ENCODE data around the gene CIZ1.

CIZ1 gene

DNA sequence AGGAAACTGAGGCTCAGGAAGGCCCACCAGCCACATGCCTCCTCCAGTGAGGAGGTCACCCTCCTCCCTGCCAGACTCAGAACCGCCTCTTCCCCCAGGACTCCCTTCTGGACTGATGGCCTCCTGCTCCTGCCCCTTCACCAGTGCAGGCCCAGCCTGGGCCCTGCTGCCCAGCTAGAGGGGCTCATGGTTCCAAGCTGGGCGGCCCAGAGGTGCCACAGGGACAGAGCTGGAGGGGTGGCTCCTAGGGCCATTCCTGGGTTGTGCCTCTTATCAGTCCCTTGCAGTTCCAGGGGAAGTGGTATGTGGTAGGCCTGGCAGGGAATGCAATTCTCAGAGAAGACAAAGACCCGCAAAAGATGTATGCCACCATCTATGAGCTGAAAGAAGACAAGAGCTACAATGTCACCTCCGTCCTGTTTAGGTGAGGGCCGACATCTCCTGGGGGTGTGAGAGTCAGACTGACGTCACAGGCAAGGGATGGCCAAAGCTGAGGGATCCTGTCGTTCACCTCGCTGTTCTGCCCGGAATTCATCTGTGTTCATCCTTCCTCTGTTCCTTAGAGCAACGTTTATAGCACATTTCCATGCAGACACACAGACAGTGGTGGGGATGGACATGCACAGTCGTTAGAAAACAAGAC is 41.3 kb downstream of the CIZ1 start:
- H3K4me3 ChIP-seq (ENCODE audit: low read depth, low read length) = no peak overlapping the region
- no peaks in the 10 kb centered on the region for H3K36me3 ChIP-seq (ENCODE audit: control insufficient read depth, insufficient read depth, low read length)
- H3K9me3 ChIP-seq (ENCODE audit: control insufficient read depth, insufficient read depth, low read depth, low read length) = no peaks in the 10 kb centered on the region
- H3K4me1 ChIP-seq (ENCODE audit: control insufficient read depth, insufficient read depth, low read length) = peaks cover 5% of the 10 kb centered on the region
- no peaks in the 10 kb centered on the region for H3K27me3 ChIP-seq (ENCODE audit: control insufficient read depth, insufficient read depth, low read length)
- no peak overlapping the region for H3K27ac ChIP-seq (ENCODE audit: low read depth, low read length)
- H3K9ac ChIP-seq (ENCODE audit: low read length) = no peak overlapping the region

DNA sequence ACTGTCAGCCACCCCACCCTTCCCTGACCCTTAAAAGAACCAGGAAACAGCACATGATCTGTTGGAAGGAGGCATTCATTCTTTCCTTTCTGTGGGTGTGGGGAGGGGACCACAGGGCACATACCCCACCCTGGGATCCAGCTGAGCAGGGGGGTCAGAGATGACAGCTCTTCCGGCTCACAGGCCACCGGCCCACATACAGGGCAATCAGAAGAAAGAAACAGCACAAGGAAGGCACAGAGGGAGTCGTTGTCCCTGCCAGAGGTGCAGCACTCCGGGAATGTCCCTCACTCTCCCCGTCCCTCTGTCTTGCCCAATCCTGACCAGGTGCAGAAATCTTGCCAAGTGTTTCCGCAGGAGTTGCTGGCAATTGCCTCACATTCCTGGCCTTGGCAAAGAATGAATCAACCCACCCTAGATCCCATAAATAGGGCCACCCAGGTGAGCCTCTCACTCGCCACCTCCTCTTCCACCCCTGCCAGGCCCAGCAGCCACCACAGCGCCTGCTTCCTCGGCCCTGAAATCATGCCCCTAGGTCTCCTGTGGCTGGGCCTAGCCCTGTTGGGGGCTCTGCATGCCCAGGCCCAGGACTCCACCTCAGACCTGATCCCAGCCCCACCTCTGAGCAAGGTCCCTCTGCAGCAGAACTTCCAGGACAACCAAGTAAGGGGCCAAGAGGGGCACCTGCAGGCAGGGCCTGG is 42.2 kb downstream of the CIZ1 start, which contains the start of gene LCN2:
LCN2 (plus strand) TSS at position 453 of the 701 bp plus-strand sequence; CDS start at position 526, 73 bp downstream.
- Histone ChIP-seq H3K4me1 (ENCODE audit: control insufficient read depth, insufficient read depth, low read length) (peaks cover 3% of the 10 kb centered on the region; the same call in 1 of the 2 replicates), H3K4me3 (ENCODE audit: low read depth, low read length) (no peak within 1 kb of the TSS), H3K36me3 (ENCODE audit: control insufficient read depth, insufficient read depth, low read length) (no peaks in the 10 kb centered on the region), H3K27ac (ENCODE audit: low read depth, low read length) (no peak within 1 kb of the TSS), H3K27me3 (ENCODE audit: control insufficient read depth, insufficient read depth, low read length) (no peaks in the 10 kb centered on the region), H3K9me3 (ENCODE audit: control insufficient read depth, insufficient read depth, low read depth, low read length) (no peaks in the 10 kb centered on the region), H3K9ac (ENCODE audit: low read length) (no peak within 1 kb of the TSS)

DNA sequence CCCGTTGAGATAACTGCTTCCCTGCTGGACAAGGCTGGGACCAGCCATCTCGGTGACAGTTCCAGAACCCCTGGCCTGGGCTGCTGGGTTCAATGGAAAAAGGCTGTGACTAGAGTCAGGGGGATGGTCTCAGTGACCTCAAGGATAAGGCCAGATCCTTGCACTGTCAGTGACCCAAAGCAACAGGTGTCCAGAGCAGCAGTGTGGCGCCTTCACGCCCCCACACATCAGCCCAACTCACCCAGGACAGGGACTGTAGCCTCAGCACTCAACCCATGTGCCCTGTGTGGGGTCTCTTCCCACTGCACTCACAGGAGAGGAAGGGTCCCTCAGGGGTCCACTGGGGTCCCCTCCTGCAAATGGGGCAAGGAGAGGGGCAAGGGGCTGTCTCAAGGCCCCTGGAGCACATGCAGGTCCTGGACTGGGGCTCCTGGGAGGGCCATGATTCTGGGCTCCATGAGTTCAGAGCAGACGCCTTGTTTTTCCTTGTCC is 42.8 kb downstream of the CIZ1 start:
- H3K4me3 ChIP-seq (ENCODE audit: low read depth, low read length) = no peak overlapping the region
- no peak overlapping the region for H3K27ac ChIP-seq (ENCODE audit: low read depth, low read length)
- H3K9me3 ChIP-seq (ENCODE audit: control insufficient read depth, insufficient read depth, low read depth, low read length) = no peaks in the 10 kb centered on the region
- no peak overlapping the region for H3K9ac ChIP-seq (ENCODE audit: low read length)
- peaks cover 3% of the 10 kb centered on the region; the same call in 1 of the 2 replicates for H3K4me1 ChIP-seq (ENCODE audit: control insufficient read depth, insufficient read depth, low read length)
- H3K36me3 ChIP-seq (ENCODE audit: control insufficient read depth, insufficient read depth, low read length) = no peaks in the 10 kb centered on the region
- no peaks in the 10 kb centered on the region for H3K27me3 ChIP-seq (ENCODE audit: control insufficient read depth, insufficient read depth, low read length)

DNA sequence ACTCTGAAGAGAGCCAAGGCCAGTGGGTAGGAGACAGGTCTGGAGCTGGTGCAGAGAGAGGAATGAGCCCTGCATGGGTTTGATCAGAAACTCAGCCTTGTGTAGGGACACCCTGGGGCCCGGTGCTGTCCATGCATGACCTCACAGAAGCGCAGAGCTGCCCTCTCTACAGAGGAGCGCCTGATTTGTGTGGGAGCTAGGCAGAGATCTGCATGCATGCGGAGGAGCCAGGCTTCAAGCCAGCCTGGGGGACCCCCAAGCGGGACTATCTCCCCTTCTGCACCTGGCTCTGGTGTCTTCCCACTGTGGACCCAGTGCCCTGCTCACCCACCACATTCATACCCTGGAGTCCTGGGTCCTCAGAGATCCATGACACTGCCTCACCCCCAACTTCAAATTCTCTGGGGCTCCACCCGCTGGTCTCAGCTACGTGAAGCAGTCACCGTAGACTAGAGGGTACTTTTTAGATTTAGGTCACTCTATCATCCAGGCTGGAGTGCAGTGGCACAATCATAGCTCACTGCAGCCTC is 44.7 kb downstream of the CIZ1 start:
- Histone ChIP-seq H3K36me3 (ENCODE audit: control insufficient read depth, insufficient read depth, low read length) (no peaks in the 10 kb centered on the region), H3K27me3 (ENCODE audit: control insufficient read depth, insufficient read depth, low read length) (no peaks in the 10 kb centered on the region), H3K4me1 (ENCODE audit: control insufficient read depth, insufficient read depth, low read length) (peaks cover 3% of the 10 kb centered on the region; the same call in 1 of the 2 replicates), H3K27ac (ENCODE audit: low read depth, low read length) (no peak overlapping the region), H3K9ac (ENCODE audit: low read length) (no peak overlapping the region), H3K4me3 (ENCODE audit: low read depth, low read length) (no peak overlapping the region), H3K9me3 (ENCODE audit: control insufficient read depth, insufficient read depth, low read depth, low read length) (no peaks in the 10 kb centered on the region)

DNA sequence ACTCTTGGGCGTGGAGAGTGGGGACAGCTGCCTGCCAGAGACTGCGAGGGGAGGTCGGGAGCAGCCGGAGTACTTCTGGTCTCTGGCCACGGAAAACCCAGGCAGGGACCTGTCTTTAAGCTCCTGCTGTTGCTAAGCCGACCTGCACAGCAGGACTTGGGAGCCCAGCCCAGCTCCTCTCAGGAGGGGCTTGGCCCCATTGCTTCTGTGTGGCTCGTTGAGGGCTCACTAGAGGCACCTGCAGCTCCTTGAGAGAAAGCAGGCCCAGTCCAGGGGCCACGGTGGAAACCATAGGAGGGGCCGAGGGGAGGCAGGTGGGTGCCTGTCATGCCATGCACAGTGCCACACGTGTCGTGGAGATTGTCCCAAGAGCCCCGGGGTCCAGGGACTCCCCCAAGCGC is 45.4 kb downstream of the CIZ1 start:
- Histone ChIP-seq H3K27me3 (ENCODE audit: control insufficient read depth, insufficient read depth, low read length) (no peaks in the 10 kb centered on the region), H3K36me3 (ENCODE audit: control insufficient read depth, insufficient read depth, low read length) (no peaks in the 10 kb centered on the region), H3K27ac (ENCODE audit: low read depth, low read length) (no peak overlapping the region), H3K4me1 (ENCODE audit: control insufficient read depth, insufficient read depth, low read length) (peaks cover 3% of the 10 kb centered on the region; the same call in 1 of the 2 replicates), H3K9ac (ENCODE audit: low read length) (no peak overlapping the region), H3K9me3 (ENCODE audit: control insufficient read depth, insufficient read depth, low read depth, low read length) (no peaks in the 10 kb centered on the region), H3K4me3 (ENCODE audit: low read depth, low read length) (no peak overlapping the region)

DNA sequence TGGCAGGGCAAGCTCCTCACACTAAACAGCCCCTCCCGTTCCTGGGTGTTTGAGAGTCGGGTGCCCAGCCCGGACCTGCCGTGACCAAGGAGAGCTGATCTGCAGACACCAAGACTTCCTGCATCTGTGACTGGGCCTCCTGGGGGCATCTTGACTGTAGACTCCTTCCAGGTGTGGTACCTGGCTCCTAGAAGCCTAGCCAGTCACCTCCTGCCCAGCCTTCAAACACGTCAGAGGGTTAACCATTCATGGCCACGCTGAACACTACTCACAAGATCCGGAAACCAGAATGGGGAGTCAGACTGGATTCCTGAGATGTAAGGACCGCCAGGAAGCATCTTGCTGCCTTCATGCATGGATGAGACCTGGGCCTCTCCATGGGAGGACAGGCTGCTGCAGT is 45.8 kb downstream of the CIZ1 start:
- no peaks in the 10 kb centered on the region for H3K36me3 ChIP-seq (ENCODE audit: control insufficient read depth, insufficient read depth, low read length)
- no peak overlapping the region for H3K27ac ChIP-seq (ENCODE audit: low read depth, low read length)

DNA sequence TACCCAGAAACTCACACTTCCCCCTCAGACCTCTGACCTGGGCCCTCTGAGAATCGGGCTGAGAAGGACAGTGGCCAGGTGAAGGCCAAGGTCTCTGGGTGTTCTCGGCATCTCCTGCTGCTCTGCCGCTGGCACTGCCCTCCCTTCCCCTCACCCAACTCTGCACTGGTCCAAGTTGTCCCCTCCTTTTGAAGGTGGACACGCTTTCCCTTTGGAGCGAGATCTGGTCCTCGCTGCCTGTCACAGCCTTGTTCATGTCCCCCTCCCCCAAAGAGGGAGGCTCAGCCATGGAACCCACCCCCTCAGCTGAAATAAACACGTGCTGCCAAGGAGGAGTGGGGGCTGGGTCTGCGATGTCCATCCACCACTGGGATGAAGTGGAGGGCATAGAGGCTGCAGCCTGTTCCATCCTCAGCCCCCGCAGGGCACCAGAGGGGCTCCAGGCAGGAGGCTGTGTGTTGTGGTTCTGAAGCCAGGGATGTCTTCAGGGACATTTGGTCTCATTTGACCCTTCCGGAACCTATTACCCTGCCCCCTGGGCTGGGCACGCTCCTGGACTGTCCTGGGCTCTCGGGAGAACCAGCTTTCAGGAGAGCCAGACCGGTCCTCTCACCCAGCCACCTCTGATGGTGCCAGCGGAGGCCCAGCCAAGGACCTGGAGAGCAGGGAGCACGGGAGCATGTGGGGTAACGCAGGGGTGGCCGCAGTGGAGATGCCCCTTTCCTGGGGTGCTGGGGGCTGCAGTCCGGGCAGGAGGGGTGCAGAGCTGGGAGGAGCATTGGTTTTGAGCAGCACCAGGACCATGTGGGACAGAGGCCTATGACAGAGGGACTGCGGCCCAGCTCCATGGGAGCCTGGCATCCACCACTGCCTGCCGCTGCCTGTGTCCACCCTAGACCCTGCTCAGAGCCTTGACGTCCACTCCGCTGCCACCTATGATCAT is 46.9 kb downstream of the CIZ1 start:
- Histone ChIP-seq H3K27ac (ENCODE audit: low read depth, low read length) (no peak overlapping the region), H3K9me3 (ENCODE audit: control insufficient read depth, insufficient read depth, low read depth, low read length) (no peaks in the 10 kb centered on the region), H3K9ac (ENCODE audit: low read length) (no peak overlapping the region), H3K4me3 (ENCODE audit: low read depth, low read length) (no peak overlapping the region), H3K36me3 (ENCODE audit: control insufficient read depth, insufficient read depth, low read length) (no peaks in the 10 kb centered on the region), H3K4me1 (ENCODE audit: control insufficient read depth, insufficient read depth, low read length) (no peaks in the 10 kb centered on the region), H3K27me3 (ENCODE audit: control insufficient read depth, insufficient read depth, low read length) (no peaks in the 10 kb centered on the region)

More for the DNA sequence above, 45.8 kb downstream of the CIZ1 start:
- no peak overlapping the region for H3K4me3 ChIP-seq (ENCODE audit: low read depth, low read length)
- H3K9ac ChIP-seq (ENCODE audit: low read length) = no peak overlapping the region
- H3K4me1 ChIP-seq (ENCODE audit: control insufficient read depth, insufficient read depth, low read length) = no peaks in the 10 kb centered on the region
- H3K27me3 ChIP-seq (ENCODE audit: control insufficient read depth, insufficient read depth, low read length) = no peaks in the 10 kb centered on the region
- no peaks in the 10 kb centered on the region for H3K9me3 ChIP-seq (ENCODE audit: control insufficient read depth, insufficient read depth, low read depth, low read length)

DNA sequence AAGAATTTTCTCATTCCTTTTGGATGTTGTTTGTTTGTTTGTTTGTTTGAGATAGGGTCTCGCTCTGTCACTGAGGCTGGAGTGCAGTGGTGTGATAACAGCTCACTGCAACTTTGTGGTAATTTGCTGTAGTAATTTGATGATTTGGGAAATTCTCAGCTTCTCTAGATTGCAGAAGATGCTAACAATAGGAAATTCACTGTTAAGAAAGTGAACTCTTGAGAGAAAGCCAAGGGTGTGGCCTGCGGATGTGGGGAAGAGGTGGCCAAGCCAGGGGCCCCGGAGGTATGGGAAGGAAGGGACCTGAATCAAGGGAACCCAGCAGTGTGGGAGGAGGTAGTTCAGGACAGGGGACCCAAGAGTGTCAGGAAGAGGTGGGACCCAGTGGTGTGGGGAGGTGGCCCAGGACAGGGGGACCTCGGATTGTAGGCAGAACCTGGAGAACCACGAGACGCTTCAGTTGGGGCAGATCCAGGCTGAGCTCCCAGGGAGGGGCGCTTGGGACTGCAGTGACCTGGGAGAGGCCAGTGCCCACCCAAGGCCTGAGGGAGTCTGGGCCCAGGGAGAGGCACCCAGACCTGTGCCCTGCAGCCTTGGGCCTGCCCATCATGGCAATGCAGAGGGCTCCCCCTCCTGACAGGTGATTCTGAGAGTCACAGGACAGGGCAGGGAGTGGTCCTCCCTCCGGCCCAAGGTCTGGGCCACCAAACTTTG is 47.7 kb downstream of the CIZ1 start:
- Histone ChIP-seq H3K4me1 (ENCODE audit: control insufficient read depth, insufficient read depth, low read length) (no peaks in the 10 kb centered on the region), H3K36me3 (ENCODE audit: control insufficient read depth, insufficient read depth, low read length) (no peaks in the 10 kb centered on the region), H3K9ac (ENCODE audit: low read length) (no peak overlapping the region), H3K27me3 (ENCODE audit: control insufficient read depth, insufficient read depth, low read length) (no peaks in the 10 kb centered on the region), H3K9me3 (ENCODE audit: control insufficient read depth, insufficient read depth, low read depth, low read length) (no peaks in the 10 kb centered on the region), H3K4me3 (ENCODE audit: low read depth, low read length) (no peak overlapping the region), H3K27ac (ENCODE audit: low read depth, low read length) (no peak overlapping the region)

DNA sequence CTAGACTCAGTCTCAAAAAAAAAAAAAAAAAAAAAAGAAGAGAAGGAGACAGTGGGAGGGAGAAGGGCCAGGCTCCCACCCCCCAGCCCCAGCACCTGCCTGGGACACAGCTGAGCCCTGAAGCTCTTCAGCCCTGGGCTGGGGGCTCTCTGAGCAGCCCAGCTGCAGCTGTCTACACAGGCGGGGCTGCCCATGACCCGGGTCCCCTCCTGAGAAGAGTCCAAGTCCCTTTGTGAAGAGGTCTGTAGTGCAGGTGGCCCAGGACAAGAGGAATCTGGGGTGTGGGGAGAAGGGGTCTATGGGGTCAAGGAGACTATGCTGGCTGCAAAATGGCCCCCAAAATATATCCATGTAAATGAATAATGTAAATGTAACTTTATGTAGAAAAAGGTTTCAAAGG is 48.8 kb downstream of the CIZ1 start:
- Histone ChIP-seq H3K4me3 (ENCODE audit: low read depth, low read length) (no peak overlapping the region), H3K9me3 (ENCODE audit: control insufficient read depth, insufficient read depth, low read depth, low read length) (no peaks in the 10 kb centered on the region), H3K9ac (ENCODE audit: low read length) (no peak overlapping the region), H3K36me3 (ENCODE audit: control insufficient read depth, insufficient read depth, low read length) (no peaks in the 10 kb centered on the region), H3K4me1 (ENCODE audit: control insufficient read depth, insufficient read depth, low read length) (no peaks in the 10 kb centered on the region), H3K27me3 (ENCODE audit: control insufficient read depth, insufficient read depth, low read length) (no peaks in the 10 kb centered on the region; the same call in 1 of the 2 replicates), H3K27ac (ENCODE audit: low read depth, low read length) (no peak overlapping the region)

DNA sequence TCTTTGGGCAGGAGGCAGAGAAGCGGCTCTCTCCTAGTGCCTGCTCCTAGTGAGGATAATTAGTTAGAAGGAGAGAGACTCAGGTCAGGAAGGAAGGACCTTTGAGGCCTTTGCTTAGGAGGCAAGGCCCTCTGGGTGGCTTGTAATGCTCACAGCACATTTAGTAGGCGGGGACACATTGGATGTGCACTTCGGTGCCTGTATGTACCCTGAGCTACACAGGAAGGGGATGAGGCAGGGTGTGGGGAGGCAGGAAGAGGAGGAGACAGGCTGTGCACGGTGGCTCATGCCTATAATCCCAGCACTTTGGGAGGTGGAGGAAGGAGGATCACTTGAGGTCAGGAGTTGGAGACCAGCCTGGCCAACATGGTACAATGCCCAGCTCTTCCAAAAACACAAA is 49.3 kb downstream of the CIZ1 start:
- H3K9me3 ChIP-seq (ENCODE audit: control insufficient read depth, insufficient read depth, low read depth, low read length) = no peaks in the 10 kb centered on the region
- H3K27me3 ChIP-seq (ENCODE audit: control insufficient read depth, insufficient read depth, low read length) = no peaks in the 10 kb centered on the region; the same call in 1 of the 2 replicates
- no peak overlapping the region for H3K27ac ChIP-seq (ENCODE audit: low read depth, low read length)
- no peak overlapping the region for H3K9ac ChIP-seq (ENCODE audit: low read length)
- no peaks in the 10 kb centered on the region for H3K4me1 ChIP-seq (ENCODE audit: control insufficient read depth, insufficient read depth, low read length)
- H3K4me3 ChIP-seq (ENCODE audit: low read depth, low read length) = no peak overlapping the region
- no peaks in the 10 kb centered on the region for H3K36me3 ChIP-seq (ENCODE audit: control insufficient read depth, insufficient read depth, low read length)
